GM10847 (cell line): ENCODE measurements around the gene MTCL1.

Source experiments
- POLR2A ChIP-seq: IDR thresholded peaks from 2 replicates; pipeline ENCODE4 v1.6.1; 2011; ENCODE audit not compliant: insufficient read length; ENCODE audit errors: extremely low read depth

Gene MTCL1

GRCh38 chr18:8720141-8720540 is 14.8 kb downstream of the MTCL1 start:
- TF ChIP-seq POLR2A, result no peak

- no peak for TF ChIP-seq POLR2A
Measured at GRCh38 chr18:8721094-8721669, 15.8 kb downstream of the MTCL1 start.

GRCh38 chr18:8721716-8722115 is 16.4 kb downstream of the MTCL1 start:
- no peak for TF ChIP-seq POLR2A

GRCh38 chr18:8722946-8723820 is 17.8 kb downstream of the MTCL1 start:
- no peak for TF ChIP-seq POLR2A

GRCh38 chr18:8724452-8724851 is 19.1 kb downstream of the MTCL1 start:
- no peak for TF ChIP-seq POLR2A

GRCh38 chr18:8726281-8726680 is 20.9 kb downstream of the MTCL1 start:
- TF ChIP-seq POLR2A, result no peak

- TF ChIP-seq POLR2A, result no peak
Measured at GRCh38 chr18:8726963-8727705, 21.8 kb downstream of the MTCL1 start.

GRCh38 chr18:8730080-8730827 is 24.9 kb downstream of the MTCL1 start:
- no peak for TF ChIP-seq POLR2A

- no peak for TF ChIP-seq POLR2A
Measured at GRCh38 chr18:8732442-8733360, 27.3 kb downstream of the MTCL1 start.

- TF ChIP-seq POLR2A, result no peak
Measured at GRCh38 chr18:8734496-8734895, 29.1 kb downstream of the MTCL1 start.

- TF ChIP-seq POLR2A, result no peak
Measured at GRCh38 chr18:8735274-8735673, 29.9 kb downstream of the MTCL1 start.

- no peak for TF ChIP-seq POLR2A
Measured at GRCh38 chr18:8741117-8741516, 35.8 kb downstream of the MTCL1 start.

GRCh38 chr18:8741532-8741931 is 36.2 kb downstream of the MTCL1 start:
- TF ChIP-seq POLR2A, result no peak
